ENCODE data around the gene INVS.

The INVS gene

DNA sequence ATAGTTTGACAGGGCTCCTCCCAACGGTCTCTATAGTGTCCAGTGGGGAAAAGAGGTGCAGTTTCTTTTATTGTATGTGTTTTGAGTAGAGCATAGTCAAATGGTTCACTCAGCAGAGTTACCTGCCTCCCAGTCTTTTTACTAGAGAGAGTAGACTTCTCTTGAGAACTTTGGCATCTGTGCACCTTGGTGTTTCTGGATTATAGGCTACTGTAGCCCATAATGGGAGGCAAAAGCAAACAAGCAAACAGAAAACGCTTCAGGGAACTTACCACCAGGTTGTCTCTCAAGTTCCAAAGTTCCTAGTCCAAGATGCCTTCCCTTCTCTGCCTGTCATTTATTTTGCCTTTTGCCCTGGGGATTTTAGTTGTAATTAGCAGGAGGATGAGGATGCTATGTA, 26.2 kb downstream of the INVS start (continued):
- TF ChIP-seq, protein P1, sequence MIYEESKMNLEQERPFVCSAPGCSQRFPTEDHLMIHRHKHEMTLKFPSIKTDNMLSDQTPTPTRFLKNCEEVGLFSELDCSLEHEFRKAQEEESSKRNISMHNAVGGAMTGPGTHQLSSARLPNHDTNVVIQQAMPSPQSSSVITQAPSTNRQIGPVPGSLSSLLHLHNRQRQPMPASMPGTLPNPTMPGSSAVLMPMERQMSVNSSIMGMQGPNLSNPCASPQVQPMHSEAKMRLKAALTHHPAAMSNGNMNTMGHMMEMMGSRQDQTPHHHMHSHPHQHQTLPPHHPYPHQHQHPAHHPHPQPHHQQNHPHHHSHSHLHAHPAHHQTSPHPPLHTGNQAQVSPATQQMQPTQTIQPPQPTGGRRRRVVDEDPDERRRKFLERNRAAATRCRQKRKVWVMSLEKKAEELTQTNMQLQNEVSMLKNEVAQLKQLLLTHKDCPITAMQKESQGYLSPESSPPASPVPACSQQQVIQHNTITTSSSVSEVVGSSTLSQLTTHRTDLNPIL (CRISPR knock-in tag; IDR thresholded peaks at IDR 0.05; ENCODE audit: low read depth), result no peak
- TF ChIP-seq, protein P2, sequence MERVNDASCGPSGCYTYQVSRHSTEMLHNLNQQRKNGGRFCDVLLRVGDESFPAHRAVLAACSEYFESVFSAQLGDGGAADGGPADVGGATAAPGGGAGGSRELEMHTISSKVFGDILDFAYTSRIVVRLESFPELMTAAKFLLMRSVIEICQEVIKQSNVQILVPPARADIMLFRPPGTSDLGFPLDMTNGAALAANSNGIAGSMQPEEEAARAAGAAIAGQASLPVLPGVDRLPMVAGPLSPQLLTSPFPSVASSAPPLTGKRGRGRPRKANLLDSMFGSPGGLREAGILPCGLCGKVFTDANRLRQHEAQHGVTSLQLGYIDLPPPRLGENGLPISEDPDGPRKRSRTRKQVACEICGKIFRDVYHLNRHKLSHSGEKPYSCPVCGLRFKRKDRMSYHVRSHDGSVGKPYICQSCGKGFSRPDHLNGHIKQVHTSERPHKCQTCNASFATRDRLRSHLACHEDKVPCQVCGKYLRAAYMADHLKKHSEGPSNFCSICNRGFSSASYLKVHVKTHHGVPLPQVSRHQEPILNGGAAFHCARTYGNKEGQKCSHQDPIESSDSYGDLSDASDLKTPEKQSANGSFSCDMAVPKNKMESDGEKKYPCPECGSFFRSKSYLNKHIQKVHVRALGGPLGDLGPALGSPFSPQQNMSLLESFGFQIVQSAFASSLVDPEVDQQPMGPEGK (CRISPR knock-in tag; IDR thresholded peaks at IDR 0.05; ENCODE audit: borderline replicate concordance), result no peak
- no peak for TF ChIP-seq ISL1 (CRISPR knock-in tag; IDR thresholded peaks at IDR 0.05)
- TF ChIP-seq GLIS3 (CRISPR knock-in tag; IDR thresholded peaks at IDR 0.05), result no peak
- no peak for TF ChIP-seq ARNTL (CRISPR knock-in tag; IDR thresholded peaks at IDR 0.05; ENCODE audit: borderline replicate concordance, low read depth)
- no peak for TF ChIP-seq TCF4 (CRISPR knock-in tag; IDR thresholded peaks at IDR 0.05; ENCODE audit: borderline replicate concordance)
- no peak for TF ChIP-seq ZNF70 (CRISPR knock-in tag; IDR thresholded peaks at IDR 0.05)

DNA sequence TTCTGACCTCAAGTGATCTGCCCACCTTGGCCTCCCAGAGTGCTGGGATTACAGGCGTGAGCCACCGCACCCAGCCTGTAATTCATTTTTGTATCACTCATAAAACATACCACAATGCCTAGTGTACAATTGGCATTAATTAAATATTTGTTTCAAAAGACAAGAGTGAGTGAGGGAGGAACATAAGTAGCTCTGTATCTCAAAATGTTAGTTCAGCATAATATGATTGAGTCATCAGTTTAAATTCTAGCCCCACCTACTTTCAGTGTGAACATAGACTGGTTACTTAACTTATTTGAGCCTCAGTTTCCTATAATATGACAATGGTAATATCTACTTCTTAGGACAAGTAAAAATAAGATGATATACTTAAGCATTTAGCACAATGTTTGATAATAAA, 26.9 kb downstream of the INVS start:
- TF ChIP-seq TOX (CRISPR knock-in tag; IDR thresholded peaks at IDR 0.05; ENCODE audit: borderline replicate concordance) (no peak), ZFP30 (CRISPR knock-in tag; IDR thresholded peaks at IDR 0.05) (no peak), ZNF565 (CRISPR knock-in tag; conservative IDR thresholded peaks at IDR 0.05; ENCODE audit: low read depth) (no peak), BACH2 (CRISPR knock-in tag; IDR thresholded peaks at IDR 0.05; ENCODE audit: borderline replicate concordance) (no peak), ZNF70 (CRISPR knock-in tag; IDR thresholded peaks at IDR 0.05) (no peak), RARB (CRISPR knock-in tag; IDR thresholded peaks at IDR 0.05) (no peak), GLIS3 (CRISPR knock-in tag; IDR thresholded peaks at IDR 0.05) (no peak), OSR1 (CRISPR knock-in tag; IDR thresholded peaks at IDR 0.05) (no peak), ISL1 (CRISPR knock-in tag; IDR thresholded peaks at IDR 0.05) (no peak)
- TF ChIP-seq, protein P3, sequence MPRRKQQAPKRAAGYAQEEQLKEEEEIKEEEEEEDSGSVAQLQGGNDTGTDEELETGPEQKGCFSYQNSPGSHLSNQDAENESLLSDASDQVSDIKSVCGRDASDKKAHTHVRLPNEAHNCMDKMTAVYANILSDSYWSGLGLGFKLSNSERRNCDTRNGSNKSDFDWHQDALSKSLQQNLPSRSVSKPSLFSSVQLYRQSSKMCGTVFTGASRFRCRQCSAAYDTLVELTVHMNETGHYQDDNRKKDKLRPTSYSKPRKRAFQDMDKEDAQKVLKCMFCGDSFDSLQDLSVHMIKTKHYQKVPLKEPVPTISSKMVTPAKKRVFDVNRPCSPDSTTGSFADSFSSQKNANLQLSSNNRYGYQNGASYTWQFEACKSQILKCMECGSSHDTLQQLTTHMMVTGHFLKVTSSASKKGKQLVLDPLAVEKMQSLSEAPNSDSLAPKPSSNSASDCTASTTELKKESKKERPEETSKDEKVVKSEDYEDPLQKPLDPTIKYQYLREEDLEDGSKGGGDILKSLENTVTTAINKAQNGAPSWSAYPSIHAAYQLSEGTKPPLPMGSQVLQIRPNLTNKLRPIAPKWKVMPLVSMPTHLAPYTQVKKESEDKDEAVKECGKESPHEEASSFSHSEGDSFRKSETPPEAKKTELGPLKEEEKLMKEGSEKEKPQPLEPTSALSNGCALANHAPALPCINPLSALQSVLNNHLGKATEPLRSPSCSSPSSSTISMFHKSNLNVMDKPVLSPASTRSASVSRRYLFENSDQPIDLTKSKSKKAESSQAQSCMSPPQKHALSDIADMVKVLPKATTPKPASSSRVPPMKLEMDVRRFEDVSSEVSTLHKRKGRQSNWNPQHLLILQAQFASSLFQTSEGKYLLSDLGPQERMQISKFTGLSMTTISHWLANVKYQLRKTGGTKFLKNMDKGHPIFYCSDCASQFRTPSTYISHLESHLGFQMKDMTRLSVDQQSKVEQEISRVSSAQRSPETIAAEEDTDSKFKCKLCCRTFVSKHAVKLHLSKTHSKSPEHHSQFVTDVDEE (CRISPR knock-in tag; IDR thresholded peaks at IDR 0.05), result no peak
- TF ChIP-seq, protein P2 (CRISPR knock-in tag; IDR thresholded peaks at IDR 0.05; ENCODE audit: borderline replicate concordance), result no peak
- no peak for ATAC-seq

DNA sequence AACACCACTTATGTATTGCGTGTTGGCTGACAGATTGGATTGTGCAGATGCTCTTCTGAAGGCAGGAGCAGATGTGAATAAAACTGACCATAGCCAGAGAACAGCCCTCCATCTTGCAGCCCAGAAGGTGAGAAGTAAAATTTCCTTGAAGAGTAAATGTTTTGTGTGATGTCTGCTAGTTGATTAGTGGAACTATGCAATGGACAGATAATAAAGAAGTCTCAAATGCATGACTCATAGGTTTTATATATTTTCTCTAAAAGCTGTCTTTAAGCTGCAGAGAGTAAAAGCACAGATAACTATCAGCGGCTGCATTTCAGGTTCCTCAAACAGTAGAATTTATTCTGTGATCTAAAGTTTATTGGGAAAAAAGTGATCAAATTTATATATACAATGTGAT, 27.4 kb downstream of the INVS start:
- no peak for ATAC-seq
- TF ChIP-seq, protein P4, sequence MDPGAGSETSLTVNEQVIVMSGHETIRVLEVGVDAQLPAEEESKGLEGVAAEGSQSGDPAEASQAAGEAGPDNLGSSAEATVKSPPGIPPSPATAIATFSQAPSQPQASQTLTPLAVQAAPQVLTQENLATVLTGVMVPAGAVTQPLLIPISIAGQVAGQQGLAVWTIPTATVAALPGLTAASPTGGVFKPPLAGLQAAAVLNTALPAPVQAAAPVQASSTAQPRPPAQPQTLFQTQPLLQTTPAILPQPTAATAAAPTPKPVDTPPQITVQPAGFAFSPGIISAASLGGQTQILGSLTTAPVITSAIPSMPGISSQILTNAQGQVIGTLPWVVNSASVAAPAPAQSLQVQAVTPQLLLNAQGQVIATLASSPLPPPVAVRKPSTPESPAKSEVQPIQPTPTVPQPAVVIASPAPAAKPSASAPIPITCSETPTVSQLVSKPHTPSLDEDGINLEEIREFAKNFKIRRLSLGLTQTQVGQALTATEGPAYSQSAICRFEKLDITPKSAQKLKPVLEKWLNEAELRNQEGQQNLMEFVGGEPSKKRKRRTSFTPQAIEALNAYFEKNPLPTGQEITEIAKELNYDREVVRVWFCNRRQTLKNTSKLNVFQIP (CRISPR knock-in tag; IDR thresholded peaks at IDR 0.05; ENCODE audit: borderline replicate concordance, low read depth), result no peak
- no peak for TF ChIP-seq ZC3H10 (CRISPR knock-in tag; IDR thresholded peaks at IDR 0.05)
- TF ChIP-seq, protein P5, sequence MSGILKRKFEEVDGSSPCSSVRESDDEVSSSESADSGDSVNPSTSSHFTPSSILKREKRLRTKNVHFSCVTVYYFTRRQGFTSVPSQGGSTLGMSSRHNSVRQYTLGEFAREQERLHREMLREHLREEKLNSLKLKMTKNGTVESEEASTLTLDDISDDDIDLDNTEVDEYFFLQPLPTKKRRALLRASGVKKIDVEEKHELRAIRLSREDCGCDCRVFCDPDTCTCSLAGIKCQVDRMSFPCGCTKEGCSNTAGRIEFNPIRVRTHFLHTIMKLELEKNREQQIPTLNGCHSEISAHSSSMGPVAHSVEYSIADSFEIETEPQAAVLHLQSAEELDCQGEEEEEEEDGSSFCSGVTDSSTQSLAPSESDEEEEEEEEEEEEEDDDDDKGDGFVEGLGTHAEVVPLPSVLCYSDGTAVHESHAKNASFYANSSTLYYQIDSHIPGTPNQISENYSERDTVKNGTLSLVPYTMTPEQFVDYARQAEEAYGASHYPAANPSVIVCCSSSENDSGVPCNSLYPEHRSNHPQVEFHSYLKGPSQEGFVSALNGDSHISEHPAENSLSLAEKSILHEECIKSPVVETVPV (CRISPR knock-in tag; IDR thresholded peaks at IDR 0.05), result no peak

Measured in SK-N-SH treated with all-trans-retinoic acid at 6 μM for 48 hours (cell line).